Mucosa of rectum (tissue), 2 donors: ENCODE measurements around the gene ZNF516.
A peak's percentile ranks its signal among the peaks of the same experiment; 100 is the strongest.
"Not testable (repeated sequence)": the region's sequence is repeated elsewhere in the genome, so short reads cannot be mapped to it uniquely, and the experiment has no call there.

ENCODE experiments used
- H3K27ac ChIP-seq, 2 donors: one replicate each; pipeline ENCODE4 v1.7.0; 2013; ENCODE audit warnings: inconsistent platforms in 2 of 2, low read depth in 2 of 2, low read length in 2 of 2
- H3K27me3 ChIP-seq, 2 donors: one replicate each; pipeline ENCODE4 v1.7.0; 2013; ENCODE audit warnings: low read length in 2 of 2; ENCODE audit not compliant: control insufficient read depth in 2 of 2, insufficient read depth in 2 of 2
- H3K36me3 ChIP-seq, 2 donors: one replicate each; pipeline ENCODE4 v1.7.0; 2013; ENCODE audit warnings: low read length in 2 of 2; ENCODE audit not compliant: control insufficient read depth in 2 of 2, insufficient read depth in 2 of 2
- H3K4me1 ChIP-seq, 2 donors: one replicate each; pipeline ENCODE4 v1.7.0; 2013; ENCODE audit warnings: low read length in 2 of 2, mild to moderate bottlenecking in 1 of 2; ENCODE audit not compliant: control insufficient read depth in 2 of 2, insufficient read depth in 2 of 2
- H3K4me3 ChIP-seq, 2 donors: one replicate each; pipeline ENCODE4 v1.7.0; 2013; ENCODE audit warnings: low read length in 2 of 2
- H3K9ac ChIP-seq, 2 donors: one replicate each; pipeline ENCODE4 v1.7.0; 2013; ENCODE audit warnings: low read length in 2 of 2, low read depth in 1 of 2, mild to moderate bottlenecking in 1 of 2
- H3K9me3 ChIP-seq, 2 donors: one replicate each; pipeline ENCODE4 v1.7.0; 2013; ENCODE audit warnings: low read length in 2 of 2; ENCODE audit not compliant: control insufficient read depth in 2 of 2
- donor health status: healthy.
- donor health status: Normal muscosa, but diverticular disease.

Gene ZNF516

DNA sequence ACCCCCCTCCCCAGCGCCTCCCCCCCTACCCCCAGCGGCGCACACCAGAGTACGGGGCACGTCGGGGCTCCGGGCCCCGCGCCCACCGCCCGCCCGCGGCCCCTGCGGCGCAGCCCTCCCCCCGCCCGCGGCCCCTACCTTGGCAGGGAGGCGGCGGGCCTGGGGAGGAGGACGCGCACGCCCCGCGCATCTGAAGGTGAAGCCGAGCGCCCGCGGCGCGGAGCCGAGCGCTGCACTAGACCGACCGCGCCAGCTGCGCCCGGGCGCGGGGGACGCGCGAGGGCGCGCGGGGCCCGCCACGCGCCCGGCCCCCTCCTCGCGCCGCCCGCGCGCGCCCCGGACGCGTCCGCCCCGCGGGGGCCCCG lies at the start of gene ZNF516:
ZNF516 (minus strand) TSS at position 237 of the 365 bp plus-strand sequence. CDS start 52,188 bp downstream, outside the sequence.
- Histone ChIP-seq H3K9me3 (no peaks in the 10 kb centered on the region), H3K27me3 (no peaks in the 10 kb centered on the region), H3K4me3 (peak within 1 kb of the TSS; percentile 89 to 99), H3K9ac (peak within 1 kb of the TSS; percentile 81 to 90), H3K27ac (peak within 1 kb of the TSS; percentile 83 to 85), H3K4me1 (peaks cover 18 to 20% of the 10 kb centered on the region in 2 donors), H3K36me3 (no peaks in the 10 kb centered on the region)

DNA sequence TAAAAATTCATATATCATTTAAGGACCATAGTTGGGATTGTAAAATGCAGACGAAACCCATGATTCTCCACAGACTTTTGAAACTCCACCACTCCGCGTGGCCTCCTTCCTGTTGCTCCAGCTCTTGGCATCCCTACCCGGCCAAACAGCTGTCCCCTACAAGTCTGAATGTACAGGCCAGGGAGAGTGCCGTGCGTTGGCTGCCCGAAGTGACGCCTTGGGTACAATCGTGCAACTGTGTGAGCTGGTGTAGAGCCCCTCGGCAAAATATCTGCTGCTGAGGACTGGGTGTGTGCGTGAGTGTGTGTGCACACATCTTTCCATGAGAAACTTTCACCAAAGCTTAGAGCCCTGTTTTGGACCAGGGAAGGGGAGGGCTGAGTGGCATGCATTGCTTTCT lies 43.8 kb upstream of the ZNF516 start:
- H3K27me3 ChIP-seq, result no peaks in the 10 kb centered on the region
- H3K27ac ChIP-seq, result no peak overlapping the region
- H3K36me3 ChIP-seq, result no peaks in the 10 kb centered on the region
- H3K9me3 ChIP-seq, result no peaks in the 10 kb centered on the region
- no peaks in the 10 kb centered on the region for H3K4me1 ChIP-seq
- no peak overlapping the region for H3K9ac ChIP-seq
- H3K4me3 ChIP-seq, result no peak overlapping the region

- Histone ChIP-seq H3K4me1 (no peaks in the 10 kb centered on the region), H3K27ac (no peak overlapping the region), H3K9ac (no peak overlapping the region), H3K27me3 (no peaks in the 10 kb centered on the region), H3K4me3 (no peak overlapping the region), H3K9me3 (no peaks in the 10 kb centered on the region), H3K36me3 (no peaks in the 10 kb centered on the region)
Observed at GRCh38 chr18:76537621-76538020, 42.6 kb upstream of the ZNF516 start.

- not testable (repeated sequence) for H3K9ac ChIP-seq, H3K4me3 ChIP-seq, H3K4me1 ChIP-seq
Observed at GRCh38 chr18:76536593-76536992, 41.6 kb upstream of the ZNF516 start.

GRCh38 chr18:76532875-76533274 lies 37.8 kb upstream of the ZNF516 start:
- no peak overlapping the region for H3K9ac ChIP-seq
- no peaks in the 10 kb centered on the region for H3K36me3 ChIP-seq
- H3K4me1 ChIP-seq, result peaks cover 3 to 5% of the 10 kb centered on the region in 2 donors
- no peak overlapping the region for H3K4me3 ChIP-seq
- peaks cover 3 to 9% of the 10 kb centered on the region in 2 donors for H3K27me3 ChIP-seq
- no peak overlapping the region for H3K27ac ChIP-seq
- no peaks in the 10 kb centered on the region for H3K9me3 ChIP-seq

More at GRCh38 chr18:76536593-76536992, 41.6 kb upstream of the ZNF516 start:
- H3K36me3 ChIP-seq, H3K9me3 ChIP-seq, H3K27ac ChIP-seq, H3K27me3 ChIP-seq: not testable (repeated sequence)

DNA sequence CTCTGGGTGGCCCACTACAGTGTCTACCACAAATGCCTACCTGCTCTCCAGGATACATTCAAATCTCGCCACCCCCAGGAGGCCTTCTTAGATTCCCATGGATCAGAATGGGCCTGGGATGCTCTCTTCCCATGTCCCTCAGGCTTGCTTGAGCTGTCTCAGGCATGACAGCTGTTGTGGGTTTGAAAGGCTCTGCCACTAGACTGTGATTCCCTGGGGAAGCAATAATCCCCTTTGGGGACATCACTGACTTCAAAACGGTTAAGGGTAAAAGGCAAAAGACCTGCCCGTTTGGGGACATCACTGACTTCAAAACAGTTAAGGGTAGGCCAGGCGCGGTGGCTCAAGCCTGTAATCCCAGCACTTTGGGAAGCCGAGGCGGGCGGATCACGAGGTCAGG lies 35.8 kb upstream of the ZNF516 start:
- H3K36me3 ChIP-seq, result no peaks in the 10 kb centered on the region
- peaks cover 3 to 9% of the 10 kb centered on the region in 2 donors for H3K27me3 ChIP-seq
- no peak overlapping the region for H3K4me3 ChIP-seq
- H3K4me1 ChIP-seq, result peaks cover 3 to 5% of the 10 kb centered on the region in 2 donors
- H3K9me3 ChIP-seq, result no peaks in the 10 kb centered on the region
- H3K27ac ChIP-seq, result no peak overlapping the region
- H3K9ac ChIP-seq, result no peak overlapping the region

GRCh38 chr18:76530391-76530790 lies 35.3 kb upstream of the ZNF516 start:
- Histone ChIP-seq H3K9ac (no peak overlapping the region), H3K36me3 (no peaks in the 10 kb centered on the region), H3K4me1 (peaks cover 3 to 5% of the 10 kb centered on the region in 2 donors), H3K9me3 (no peaks in the 10 kb centered on the region), H3K27me3 (peaks cover 3 to 10% of the 10 kb centered on the region in 2 donors), H3K27ac (no peak overlapping the region), H3K4me3 (no peak overlapping the region)

GRCh38 chr18:76529433-76529811 lies 34.4 kb upstream of the ZNF516 start:
- H3K27me3 ChIP-seq, result peaks cover 6 to 15% of the 10 kb centered on the region in 2 donors
- H3K4me3 ChIP-seq, result peak overlapping the region in 1 of 2 donors; percentile 71
- no peaks in the 10 kb centered on the region for H3K9me3 ChIP-seq
- no peak overlapping the region for H3K9ac ChIP-seq
- H3K36me3 ChIP-seq, result no peaks in the 10 kb centered on the region
- H3K4me1 ChIP-seq, result peaks cover 5 to 6% of the 10 kb centered on the region in 2 donors
- H3K27ac ChIP-seq, result peak overlapping the region in 1 of 2 donors; percentile 58

DNA sequence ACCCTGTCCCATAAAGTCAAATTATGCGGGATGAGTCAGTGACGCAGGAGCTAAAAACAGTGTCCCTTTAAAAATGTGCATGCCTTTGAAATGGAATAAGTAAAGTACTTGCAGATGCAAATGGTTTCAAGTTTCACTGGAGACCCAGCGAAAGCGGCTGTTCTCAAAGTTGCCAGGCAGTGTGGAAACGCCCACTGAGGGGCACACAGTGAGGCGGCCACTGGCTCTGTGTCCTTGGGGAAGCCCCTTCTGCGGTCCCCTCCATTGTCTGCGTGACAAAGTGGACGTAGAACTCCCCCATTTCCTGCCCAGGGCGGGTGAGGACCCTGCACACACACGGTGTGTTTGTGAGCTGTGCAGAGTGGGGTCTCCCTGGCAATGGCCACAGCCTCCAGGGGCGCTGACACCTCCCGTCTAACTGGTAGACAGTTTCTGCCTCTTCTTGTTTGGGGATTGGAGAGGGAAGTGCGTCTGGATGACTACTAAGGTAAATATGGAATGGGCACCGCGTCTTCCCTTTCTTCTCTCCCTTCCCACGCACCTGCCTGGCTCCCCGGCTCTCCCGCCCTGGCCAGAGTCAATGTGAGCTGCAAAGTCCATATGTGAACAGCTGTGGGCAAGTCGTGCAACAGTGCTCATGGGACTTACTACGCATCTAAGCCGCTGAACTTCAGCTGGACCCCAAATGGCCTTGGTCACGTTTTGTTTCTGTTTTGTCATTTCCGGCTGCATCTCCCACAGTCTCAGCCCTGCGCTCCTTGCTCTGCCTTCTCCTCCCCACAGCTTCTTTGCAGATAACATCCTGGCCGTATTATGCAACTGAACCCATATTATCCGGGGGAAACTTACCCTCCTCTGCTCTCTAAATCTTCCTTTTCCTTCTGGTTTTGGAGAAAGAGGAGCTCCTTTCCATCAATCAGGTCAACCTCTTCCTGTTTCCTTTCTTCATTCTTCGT lies 33.7 kb upstream of the ZNF516 start:
- H3K27me3 ChIP-seq, result peaks cover 6 to 15% of the 10 kb centered on the region in 2 donors
- H3K4me1 ChIP-seq, result peaks cover 5 to 6% of the 10 kb centered on the region in 2 donors
- H3K9ac ChIP-seq, result peak overlapping the region; percentile 14 to 47
- peak overlapping the region; percentile 16 to 58 for H3K27ac ChIP-seq
- H3K9me3 ChIP-seq, result no peaks in the 10 kb centered on the region
- peak overlapping the region; percentile 48 to 71 for H3K4me3 ChIP-seq
- H3K36me3 ChIP-seq, result no peaks in the 10 kb centered on the region

DNA sequence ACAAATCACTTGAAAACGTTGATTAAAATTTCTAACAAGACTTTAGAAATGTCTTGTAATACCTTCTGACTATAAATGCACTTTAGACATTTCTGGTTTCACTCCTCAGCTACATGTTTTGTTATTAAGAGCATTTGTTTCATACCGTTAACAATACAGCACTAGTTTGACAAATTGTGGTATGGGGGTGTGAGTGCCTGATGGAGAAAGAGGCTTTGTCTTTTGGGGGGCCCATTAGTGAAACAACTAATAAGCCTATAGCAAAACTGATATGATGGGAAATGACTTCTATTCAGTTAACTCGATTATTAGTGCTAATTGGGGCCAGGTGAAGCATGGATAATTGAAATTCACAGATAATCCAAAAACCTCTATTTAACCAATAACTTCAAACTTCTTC lies 30.9 kb upstream of the ZNF516 start:
- Histone ChIP-seq H3K27me3 (peaks cover 6 to 15% of the 10 kb centered on the region in 2 donors), H3K9me3 (no peaks in the 10 kb centered on the region), H3K4me3 (no peak overlapping the region), H3K9ac (no peak overlapping the region), H3K36me3 (no peaks in the 10 kb centered on the region), H3K4me1 (peaks cover 5 to 6% of the 10 kb centered on the region in 2 donors), H3K27ac (peak overlapping the region in 1 of 2 donors; percentile 35)
